SIG-M5 treated with dmso at 0.1 percent for 504 hours (cell line): ENCODE data around the gene DYNC1I1.

Source experiments
- DNase-seq: peaks from one replicate; lab custom pipeline; 2025; ENCODE audit not compliant: unreplicated experiment; lab: John Stamatoyannopoulos, UW

DYNC1I1 gene

DNA sequence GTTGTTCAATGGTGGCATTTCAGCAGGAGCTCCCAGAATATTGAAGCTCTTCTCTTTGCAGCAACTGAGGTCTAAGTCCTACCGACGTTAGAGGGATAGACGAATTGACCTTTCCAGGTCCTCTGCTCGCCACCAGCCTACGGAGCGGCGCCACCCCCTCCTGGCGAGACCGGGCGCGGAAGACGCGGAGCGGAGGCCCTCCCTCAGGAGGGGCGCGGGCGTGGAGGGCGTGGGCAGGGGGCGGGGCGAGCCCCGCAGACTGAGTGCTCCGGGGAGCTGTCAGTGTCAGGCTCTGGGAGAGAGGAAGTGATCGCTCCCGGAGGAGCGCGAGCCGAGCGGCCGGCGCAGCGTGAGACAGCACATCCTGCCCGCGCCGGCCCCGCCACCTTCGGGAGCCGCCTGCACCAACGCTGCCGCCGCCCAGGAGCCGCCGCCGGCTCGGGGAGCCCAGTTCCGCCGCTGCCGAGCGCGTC, at the start of gene DYNC1I1:
Gene DYNC1I1 (plus strand): TSS at position 257 of the 473 bp plus-strand sequence. CDS start 32,176 bp downstream, outside the sequence.
- DNase-seq, result peak; percentile 73

DNA sequence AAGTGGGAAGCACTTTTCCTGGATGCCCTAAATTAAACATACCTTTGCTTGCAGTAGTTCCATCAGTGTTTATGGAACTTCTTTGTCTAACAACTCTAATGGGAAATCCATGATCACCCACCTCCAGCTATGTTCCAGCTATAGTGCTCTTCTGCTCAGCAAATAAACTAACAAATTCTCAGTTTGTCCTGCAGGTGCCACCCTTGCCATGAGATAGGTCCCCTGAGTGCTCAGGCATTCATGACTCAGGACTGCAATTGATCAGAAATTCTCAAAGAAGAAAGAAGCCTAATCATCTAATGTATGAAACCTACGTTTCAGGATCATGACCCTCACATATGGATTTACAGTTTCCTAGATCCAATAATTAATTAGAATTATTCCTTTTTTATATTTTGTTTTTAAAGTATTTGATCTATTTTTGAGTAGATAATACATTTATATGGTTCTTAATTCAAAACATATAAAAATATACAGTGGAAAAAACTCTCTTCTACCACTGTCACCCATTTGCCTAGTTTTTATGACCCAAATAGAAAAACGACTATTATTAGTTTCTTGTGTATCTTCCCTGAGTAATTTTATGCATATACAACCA, 48.7 kb upstream of the DYNC1I1 start:
- DNase-seq, result peak; percentile 24

DNA sequence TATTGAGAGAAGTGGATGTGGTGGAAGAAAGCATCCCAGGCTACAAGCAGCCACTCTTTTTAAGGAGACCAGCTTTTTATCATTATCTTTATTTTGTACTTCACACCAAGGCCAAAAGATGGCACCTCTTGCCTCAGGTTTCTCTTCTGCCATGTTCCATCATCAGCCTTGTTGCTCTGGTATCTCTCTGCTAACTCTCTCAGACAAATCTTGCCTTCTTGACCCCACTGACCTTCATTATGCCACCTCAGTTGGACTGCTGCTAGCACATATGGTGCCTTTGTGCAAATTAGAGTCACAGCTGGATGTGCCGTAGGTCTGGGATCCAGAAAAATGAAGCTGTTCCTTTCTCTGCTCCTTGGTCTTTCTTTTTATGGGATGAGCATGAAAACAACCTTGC, 47.1 kb upstream of the DYNC1I1 start:
- DNase-seq, result no peak

DNA sequence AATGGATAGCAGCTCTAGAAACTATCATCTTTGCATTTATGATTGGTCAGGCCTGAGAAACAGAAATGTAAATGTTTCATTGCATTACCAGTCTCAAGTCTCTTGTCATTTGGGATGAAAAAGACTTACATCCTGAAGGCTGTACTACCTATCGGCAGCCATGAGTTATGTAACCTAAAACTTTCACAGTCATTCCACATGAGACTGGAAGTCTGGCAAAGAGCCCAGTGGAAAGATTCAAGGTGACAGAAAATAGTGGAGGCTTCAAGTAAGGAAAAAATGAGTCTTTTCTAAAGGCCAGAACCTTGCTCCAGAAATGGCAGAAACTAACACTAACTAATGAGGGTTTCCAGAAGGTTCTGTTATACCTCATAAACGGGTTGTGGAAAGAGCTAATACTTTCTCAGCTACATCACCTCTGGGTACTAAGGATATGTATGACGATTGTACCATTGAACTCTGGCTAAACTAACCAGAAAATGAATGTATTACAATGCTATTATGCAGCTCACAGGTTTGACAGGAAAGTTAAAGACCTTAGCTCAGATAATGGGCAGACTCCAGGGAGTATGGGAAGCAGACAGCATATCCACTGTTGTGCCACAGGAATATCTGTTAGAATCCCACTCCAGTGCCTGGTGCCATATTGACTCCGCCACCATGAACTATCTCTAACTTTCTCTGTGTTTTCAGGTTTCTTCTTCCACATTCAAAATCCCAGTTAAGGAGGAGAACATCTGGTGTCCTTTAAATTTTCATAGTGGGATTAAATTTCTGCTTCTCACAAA, 41.7 kb upstream of the DYNC1I1 start:
- no peak for DNase-seq

DNA sequence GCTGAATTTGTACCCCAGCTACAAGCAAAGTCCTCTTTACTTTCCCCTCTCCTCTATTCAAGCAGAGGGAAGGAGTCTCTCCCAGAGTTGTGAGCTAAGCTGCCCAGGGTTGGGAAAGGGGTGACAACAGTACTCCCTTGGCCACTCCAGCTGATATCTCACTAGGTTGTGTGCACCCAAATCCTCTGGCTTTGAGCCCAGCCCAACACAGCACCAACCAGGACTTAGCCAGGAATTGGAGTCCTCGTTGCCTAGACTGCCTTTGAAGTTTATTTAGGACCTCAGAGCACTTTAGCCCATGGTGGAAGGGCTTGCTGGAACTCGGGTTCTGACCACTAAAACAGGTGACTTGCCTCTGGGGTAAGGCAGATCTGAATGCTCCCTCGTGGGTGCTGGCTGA, 35.7 kb upstream of the DYNC1I1 start:
- no peak for DNase-seq

DNA sequence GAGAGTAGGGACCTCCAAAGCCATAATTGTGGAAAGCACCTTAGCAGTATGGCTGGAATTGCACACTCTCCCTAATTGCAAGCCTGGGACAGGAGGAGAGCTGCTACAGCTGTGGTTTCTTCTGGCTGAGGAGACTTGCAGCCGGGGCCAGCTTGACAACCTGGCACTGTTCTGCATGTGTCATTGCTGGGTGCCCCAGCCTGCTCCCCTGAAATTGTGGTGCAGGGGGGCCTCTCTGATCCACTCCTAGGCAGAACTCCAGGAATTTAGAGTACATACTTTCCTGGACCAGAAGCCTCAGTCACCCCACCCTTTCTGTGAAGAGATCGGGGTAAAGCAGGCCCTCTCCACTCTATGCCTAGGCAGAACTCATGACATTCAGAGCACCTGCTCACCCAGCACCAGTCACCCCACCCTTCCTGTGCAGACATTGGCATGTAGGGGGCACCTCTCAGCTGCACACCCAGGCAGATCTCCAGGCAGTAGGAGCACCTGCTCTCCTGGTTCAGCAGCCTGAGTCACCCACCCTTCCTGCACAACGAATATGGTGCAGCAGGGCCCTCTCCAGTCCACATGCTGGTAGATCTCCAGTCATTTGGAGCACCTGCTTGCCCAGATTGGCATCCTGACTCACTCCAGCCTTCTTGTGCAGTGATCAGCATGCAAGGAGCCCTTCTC, 34.4 kb upstream of the DYNC1I1 start:
- no peak for DNase-seq

DNA sequence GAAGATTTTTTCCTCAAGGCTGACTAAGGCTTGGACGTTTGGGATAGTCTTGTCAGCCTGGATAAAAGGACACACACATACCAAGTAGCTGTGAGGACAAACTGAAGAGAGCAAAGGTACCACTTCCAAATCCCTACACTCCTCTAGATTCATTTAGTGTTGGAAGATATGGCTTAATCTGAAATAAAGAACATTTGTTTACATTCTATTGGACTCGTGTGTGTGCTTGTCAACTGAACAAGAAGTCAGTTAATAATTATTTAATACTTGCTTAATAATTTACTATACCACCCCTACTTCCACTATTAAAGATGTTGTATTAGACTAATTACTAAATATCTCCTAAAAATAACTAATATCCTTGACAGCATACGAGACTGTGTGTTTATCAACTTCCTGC, 23.3 kb upstream of the DYNC1I1 start:
- DNase-seq, result no peak

DNA sequence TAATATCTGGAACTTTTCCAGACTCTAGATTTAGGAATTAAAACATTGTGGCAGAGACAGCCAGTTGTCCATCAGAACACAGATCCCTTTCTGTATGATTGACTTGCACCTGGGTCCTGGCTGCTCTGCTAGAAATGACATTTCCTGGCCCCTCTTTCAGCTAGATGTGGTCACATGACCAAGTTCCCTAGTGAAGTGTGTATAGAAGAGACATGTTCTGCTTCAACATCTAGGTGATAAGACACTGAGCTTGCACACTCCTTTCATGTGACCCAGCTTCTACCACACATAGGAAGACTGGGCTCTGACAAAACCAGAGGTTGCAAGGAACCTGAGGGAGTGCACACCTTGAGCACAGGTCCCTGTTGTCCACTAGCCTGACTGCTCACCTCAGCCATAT, 22.8 kb upstream of the DYNC1I1 start:
- no peak for DNase-seq

DNA sequence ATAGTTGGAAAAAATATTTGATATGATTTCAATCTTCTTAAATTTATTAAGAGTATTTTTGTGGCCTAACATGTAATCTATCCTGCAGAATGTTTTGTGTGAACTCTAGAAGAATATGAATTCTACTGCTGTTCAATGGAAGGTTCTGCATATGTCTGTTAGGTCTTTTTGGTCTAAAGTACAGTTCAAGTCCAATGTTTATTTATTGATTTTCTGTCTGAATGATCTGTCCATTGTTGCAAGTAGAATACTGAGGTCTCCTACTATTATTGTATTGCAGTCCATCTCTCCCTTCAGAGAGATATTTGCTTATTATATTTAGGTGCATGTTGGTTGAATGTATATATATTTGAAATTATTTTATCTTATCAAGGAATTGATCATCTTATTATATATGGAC, 18.9 kb upstream of the DYNC1I1 start:
- no peak for DNase-seq

DNA sequence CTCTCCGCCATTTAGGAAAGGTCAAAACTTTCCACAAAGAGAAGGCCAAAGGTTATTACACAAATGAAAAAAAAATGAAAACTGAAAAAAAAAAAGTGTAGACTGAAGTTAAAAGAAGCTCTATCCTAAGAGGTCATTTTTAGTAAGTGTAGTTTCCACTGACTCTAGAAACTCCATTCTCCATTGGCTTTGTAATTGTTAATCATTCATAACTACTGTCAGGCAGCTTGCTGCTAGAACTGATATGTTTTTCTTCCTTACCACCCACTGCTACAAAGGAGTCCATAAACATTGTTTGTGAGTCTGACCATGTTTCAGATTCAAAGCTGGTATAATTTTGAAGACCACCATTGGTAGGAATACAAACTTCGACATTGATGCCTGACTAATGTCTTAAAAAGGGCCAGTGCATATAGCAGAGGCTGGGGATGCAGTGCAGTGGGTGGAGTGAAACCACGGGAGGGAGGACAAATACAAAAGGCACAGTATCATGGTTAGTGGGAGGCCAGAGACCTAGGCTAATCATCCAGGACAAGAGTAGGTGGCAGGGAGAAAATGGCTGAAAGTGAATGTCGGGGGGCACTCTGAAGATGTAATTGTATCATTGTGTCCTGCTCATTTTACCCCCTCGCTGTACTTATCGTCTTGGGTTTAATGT, 16.9 kb upstream of the DYNC1I1 start:
- no peak for DNase-seq

DNA sequence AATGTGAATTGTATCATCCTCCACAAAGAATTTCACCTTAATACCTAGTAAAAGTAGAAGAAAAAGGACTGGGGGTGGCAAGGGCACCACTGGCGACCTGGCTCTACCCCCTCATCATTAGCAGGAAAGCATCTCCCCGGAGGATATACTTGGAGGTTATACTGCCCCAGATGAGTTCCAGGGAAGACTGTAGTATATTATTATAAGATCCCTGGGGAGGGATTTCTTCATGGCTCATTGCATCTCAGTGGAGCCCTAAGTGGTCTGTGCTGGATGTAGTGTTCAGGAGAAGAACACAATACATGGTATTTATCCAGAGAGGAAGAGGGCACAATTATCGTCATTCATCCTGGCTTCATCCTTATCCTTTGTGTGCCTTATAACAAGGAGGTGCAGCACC, 14.2 kb upstream of the DYNC1I1 start:
- DNase-seq, result no peak

DNA sequence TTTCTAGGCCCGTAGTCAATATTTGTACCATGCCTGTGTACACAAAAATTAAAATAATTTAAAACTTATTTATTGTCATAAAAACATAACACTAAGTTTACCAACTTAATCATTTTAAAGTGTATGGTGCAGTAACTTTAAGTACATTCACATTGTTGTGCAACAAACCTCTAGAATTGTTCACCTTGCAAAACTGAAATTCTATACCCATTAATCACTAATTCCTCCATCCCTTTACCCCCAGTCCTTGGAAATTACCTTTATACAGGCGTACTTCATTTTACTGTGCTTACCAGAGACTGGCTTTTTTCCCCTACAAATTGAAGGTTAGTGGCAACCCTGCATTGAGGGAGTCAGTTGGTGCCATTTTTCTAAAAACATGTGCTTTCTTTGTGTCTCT, 6.3 kb upstream of the DYNC1I1 start:
- DNase-seq, result no peak

DNA sequence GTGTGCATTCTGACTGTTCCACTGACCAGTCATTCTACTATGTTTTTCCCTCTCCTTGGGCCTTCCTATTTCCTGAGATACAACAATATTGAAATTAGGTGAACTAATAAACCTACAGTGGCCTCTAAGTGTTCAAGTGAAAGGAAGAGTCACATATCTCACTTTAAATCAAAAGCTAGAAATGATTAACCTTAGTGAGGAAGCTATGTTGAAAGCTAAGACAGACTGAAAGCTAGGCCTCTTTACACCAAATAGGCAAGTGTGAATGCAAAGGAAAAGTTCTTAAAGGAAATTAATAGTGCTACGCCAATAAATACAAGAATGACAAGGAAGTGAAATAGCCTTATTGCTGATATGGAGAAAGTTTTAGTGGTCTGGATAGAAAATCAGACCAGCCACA, 5.7 kb upstream of the DYNC1I1 start:
- no peak for DNase-seq

DNA sequence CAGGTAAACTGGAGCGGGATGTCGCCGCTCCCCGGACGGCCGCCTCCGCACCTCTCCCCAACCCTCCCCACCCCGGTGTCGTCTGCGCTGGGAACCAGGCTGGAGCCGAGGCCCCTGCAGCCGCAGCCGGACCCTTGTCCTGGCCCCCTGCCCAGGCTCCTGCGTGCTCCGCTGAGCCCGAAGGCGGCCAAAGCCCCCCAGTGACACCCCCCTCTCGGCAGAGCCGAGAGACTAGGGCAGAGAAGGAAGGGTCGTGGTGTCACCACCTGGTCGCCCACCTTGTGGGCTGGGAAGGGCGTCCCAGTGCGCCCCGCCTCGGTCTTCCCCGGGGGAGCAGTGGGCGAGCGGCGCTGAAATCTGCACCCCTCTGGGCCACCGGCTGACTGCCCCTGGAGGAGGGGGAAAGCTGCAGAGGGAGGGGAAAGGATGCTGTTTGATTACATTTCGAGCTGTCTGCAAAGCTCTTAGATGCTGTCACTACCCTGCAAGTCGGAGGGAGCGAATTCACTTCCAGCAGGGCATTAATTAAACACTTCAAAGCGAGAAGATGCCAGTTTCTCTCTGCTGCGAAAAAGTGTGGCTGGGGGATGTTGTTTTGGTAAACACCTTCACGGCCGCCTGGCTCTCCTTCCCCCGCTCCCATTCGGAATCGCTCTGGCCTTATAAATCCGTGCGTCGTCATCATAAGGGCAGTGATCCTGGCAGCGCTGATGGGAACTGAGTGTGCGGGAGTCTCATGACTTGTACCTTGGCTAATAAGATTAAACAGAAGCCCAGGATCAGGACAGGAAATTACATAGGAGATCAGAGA, 622 bp downstream of the DYNC1I1 start:
- no peak for DNase-seq

DNA sequence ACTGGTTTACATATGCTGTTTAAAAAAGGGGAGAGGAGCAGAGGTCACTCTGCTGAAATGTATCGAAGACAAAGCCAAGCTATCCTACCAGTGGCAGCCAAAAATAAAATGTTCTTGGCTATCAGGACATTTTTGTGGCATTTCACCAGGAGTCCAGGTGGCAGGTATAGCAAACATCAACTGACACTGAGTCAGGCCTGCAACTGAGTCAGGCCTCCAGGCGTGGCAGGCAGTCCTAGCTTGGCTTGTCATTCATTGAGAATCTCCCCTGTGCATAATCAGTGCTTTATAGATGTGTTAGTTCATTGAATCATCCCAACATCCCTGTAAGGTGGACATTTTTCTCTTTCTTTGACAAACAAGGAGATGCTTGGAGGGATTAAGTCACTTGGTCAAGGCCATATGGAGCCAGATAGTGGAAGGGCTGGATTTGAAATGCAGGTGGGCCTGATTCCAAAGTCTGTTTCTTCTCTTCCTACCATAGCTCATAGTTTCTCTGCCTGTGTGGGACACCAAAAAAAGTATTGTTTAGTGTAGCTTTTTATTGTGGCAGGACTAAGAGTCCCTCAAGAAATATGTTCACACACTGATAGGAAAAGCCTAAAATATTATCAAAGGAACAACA, 4.3 kb downstream of the DYNC1I1 start:
- no peak for DNase-seq

DNA sequence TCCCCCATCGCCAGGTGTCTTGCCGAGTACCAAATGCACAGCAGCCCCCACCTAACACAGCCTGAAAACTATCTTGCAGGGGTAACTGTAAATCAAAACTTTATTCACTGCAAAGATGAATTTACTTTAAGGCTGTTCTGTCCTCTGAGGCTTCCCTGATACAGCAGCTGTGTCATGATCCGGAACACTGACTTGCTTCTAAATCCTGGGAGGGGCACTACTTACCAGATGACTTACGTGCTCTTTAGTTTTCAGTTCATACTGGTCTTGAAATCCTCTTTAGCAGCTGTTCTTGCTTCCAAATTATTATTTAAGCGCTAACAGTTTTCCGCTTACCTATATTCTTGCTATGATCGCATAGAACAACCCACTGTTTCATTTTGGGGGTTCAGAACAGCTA, 4.9 kb downstream of the DYNC1I1 start:
- no peak for DNase-seq

DNA sequence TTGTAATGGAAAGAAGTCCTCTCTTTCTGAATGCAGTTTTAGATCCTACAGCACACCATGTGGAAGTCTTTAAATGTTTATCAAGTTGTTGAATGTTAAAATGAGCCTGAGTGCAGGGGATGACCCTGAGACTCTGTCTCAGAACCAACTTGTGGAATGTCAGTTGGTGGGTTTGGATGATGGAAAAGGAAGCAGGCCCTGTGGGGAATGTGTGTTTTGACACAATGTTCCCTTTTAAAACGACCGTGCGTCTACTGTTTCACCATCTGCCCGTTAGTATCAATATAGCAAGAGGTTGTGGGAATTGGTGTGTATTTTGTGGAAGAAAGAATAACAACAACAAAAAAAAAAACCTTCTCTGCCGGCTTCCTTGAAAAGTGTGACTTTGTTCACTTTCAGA, 8.3 kb downstream of the DYNC1I1 start:
- no peak for DNase-seq

DNA sequence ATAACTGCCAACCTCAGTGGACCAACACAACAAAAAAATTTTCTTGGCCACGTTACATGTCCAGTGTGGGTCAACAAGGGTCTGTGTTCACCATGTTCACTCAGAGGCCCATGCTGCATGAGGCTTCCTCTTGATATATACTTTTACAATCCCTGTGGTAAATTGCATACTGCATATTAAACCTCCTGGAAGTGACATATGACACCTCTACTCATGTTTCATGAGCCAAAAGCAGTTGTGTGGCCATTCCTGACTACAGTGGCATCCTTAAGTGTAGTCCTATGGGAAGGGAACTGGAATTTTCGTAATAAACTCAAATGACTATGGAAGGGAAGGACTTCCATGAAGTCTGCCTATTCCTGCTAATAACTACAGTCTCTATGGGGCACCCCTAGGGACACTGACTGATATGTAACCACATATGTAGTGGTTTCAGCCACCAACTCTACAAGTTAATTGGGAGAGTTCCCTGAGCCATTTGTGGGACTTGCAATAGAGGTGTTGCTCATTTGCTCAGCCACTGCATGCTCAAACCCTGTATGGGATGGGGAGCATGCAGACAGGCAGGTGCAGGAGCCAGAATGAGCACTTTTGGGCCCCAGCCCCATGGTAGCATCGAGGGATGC, 9.7 kb downstream of the DYNC1I1 start:
- DNase-seq, result no peak

DNA sequence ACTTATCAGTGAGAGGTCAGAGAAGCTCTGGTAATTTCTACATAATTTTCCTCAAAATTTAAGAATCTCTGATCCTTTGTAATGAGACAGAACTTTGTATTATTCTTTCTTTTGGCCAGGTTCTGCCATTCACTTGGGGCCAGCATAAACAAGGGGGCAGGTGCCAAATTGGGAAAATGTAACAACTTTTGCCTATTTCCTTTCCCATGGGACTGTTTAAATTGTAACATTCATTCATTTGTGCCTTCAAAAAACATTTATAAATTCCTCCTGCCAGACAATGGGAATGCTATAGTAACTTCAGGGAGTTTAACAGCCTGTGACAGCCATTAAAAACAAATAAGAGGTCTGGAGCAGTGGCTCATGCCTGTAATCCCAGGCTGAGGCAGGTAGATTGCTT, 12.4 kb downstream of the DYNC1I1 start:
- no peak for DNase-seq

DNA sequence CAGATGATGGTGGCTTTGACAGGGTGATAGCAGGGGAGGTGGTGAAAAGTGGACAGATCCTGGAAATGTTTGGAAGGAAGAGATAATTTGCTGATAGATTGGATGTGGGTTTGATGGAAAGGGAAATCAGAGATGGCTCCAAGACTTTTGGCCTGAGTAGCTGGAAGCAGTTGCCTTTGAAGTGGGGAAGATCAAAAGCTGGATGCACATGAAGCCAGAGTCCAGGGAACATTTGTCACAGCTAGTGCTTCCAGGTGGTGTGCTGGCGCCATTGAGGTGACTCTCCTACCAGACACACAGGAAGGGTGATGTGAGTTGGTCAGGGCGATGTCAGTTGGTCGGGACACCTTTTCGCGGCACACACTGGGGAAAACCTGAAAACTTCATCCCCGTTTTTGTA, 15.9 kb downstream of the DYNC1I1 start:
- DNase-seq, result no peak
